B cell (primary cell): Measurements from ENCODE around the gene ECE1. TPM values are rescaled to one million over a fixed set of nuclear protein-coding genes. Genes with fewer than 3 reads are reported as not detected.

Experiments used
- ATAC-seq: fragments of 200-7000 bp; cut with Tn5 transposase; one replicate; pipeline ENCODE4 v1.10.0; 2021; ENCODE audit warnings: low read depth, mild to moderate bottlenecking, moderate number of reproducible peaks, moderate library complexity
- CTCF ChIA-PET: fragments of 350-600 bp; sonication (Branson Sonifier 250); formaldehyde crosslinking; loops from one replicate; lab custom pipeline; 2021; ENCODE audit warnings: antibody characterized with exemption, inconsistent platforms; lab: Charles Lee
- POLR2A ChIA-PET: fragments of 350-600 bp; sonication (Branson Sonifier 250); formaldehyde crosslinking; loops from one replicate; lab custom pipeline; 2021; ENCODE audit warnings: antibody characterized with exemption; lab: Charles Lee
- DNase-seq: peaks from one replicate; pipeline ENCODE4 v3.0.0; 2013
- H2AFZ ChIP-seq: 2 replicates; pipeline ENCODE4 v1.6.1; 2012; ENCODE audit warnings: mild to moderate bottlenecking, low read depth, low read length; ENCODE audit not compliant: insufficient read depth, poor library complexity, severe bottlenecking
- H3K27ac ChIP-seq, 2 donors: 1 replicate in 1 of 2; 2 replicates in 1 of 2; pipeline ENCODE4 v1.5.1; 2012 to 2013; ENCODE audit warnings: low read length in 2 of 2, mild to moderate bottlenecking in 2 of 2, moderate library complexity in 1 of 2
- H3K27me3 ChIP-seq, 4 experiments: fragments of 200-600 bp in 1 of 4; sonication (generic) in 1 of 4; replicated peaks in 1 of 4; 1 replicate in 2 of 4; 2 replicates in 2 of 4; pipeline versions ENCODE4 v1.6.1 to v1.7.0; 2013 to 2016; ENCODE audit warnings: low read length in 3 of 4, mild to moderate bottlenecking in 2 of 4, mixed read lengths in 1 of 4, moderate library complexity in 1 of 4; ENCODE audit not compliant: insufficient read depth in 4 of 4, control insufficient read depth in 3 of 4; ENCODE audit errors: control extremely low read depth in 1 of 4
- H3K36me3 ChIP-seq, 2 experiments: replicated peaks in 1 of 2; 1 replicate in 1 of 2; 2 replicates in 1 of 2; pipeline versions ENCODE4 v1.6.1 to v1.7.1; 2013; ENCODE audit warnings: low read length in 1 of 2; ENCODE audit not compliant: insufficient read depth in 2 of 2, control insufficient read depth in 1 of 2; ENCODE audit errors: control extremely low read depth in 1 of 2, extremely low read depth in 1 of 2
- H3K4me1 ChIP-seq, 2 donors: fragments of 200-600 bp in 1 of 2; sonication (generic) in 1 of 2; 1 replicate in 1 of 2; 2 replicates in 1 of 2; pipeline versions ENCODE4 v1.5.1 to v1.6.1; 2013 to 2017; ENCODE audit warnings: low read length in 2 of 2; ENCODE audit not compliant: control insufficient read depth in 2 of 2, insufficient read depth in 2 of 2
- H3K4me2 ChIP-seq: replicated peaks from 2 replicates; pipeline ENCODE3; 2012; ENCODE audit warnings: mild to moderate bottlenecking, low read depth, low read length; ENCODE audit not compliant: poor library complexity, severe bottlenecking
- H3K4me3 ChIP-seq, 5 experiments: fragments of 200-600 bp in 1 of 5; sonication (generic) in 1 of 5; 1 replicate in 3 of 5; 2 replicates in 2 of 5; pipeline versions ENCODE4 v1.5.1 to v1.7.0; 2011 to 2016; ENCODE audit warnings: low read length in 4 of 5, mild to moderate bottlenecking in 4 of 5, low read depth in 2 of 5, control low read depth in 1 of 5, moderate library complexity in 1 of 5; ENCODE audit not compliant: insufficient read depth in 1 of 5; ENCODE audit errors: control extremely low read depth in 1 of 5, extremely low read depth in 1 of 5
- H3K79me2 ChIP-seq: fragments of 200-600 bp; sonication (generic); one replicate; pipeline ENCODE4 v1.6.0; 2016; ENCODE audit warnings: low read length; ENCODE audit not compliant: control insufficient read depth, insufficient read depth
- H3K9ac ChIP-seq: fragments of 200-600 bp; sonication (generic); 2 replicates; pipeline ENCODE4 v1.6.1; 2017; ENCODE audit warnings: mild to moderate bottlenecking, low read length, moderate library complexity
- H3K9me3 ChIP-seq, 3 donors: one replicate each; pipeline versions ENCODE4 v1.6.1 to v1.7.1; 2013; ENCODE audit warnings: low read length in 2 of 3; ENCODE audit not compliant: control insufficient read depth in 2 of 3, insufficient read depth in 1 of 3; ENCODE audit errors: control extremely low read depth in 1 of 3
- H4K20me1 ChIP-seq: 2 replicates; pipeline ENCODE4 v1.6.0; 2012; ENCODE audit warnings: mild to moderate bottlenecking, low read length; ENCODE audit not compliant: insufficient read depth, control insufficient read depth, poor library complexity, severe bottlenecking
- H3K27ac Mint-ChIP-seq: one replicate; pipeline ENCODE4 v1.8.0; 2021; ENCODE audit warnings: mixed read lengths
- H3K27me3 Mint-ChIP-seq: one replicate; pipeline ENCODE4 v1.8.0; 2021; ENCODE audit warnings: mixed read lengths
- H3K4me1 Mint-ChIP-seq: one replicate; pipeline ENCODE4 v1.8.0; 2021; ENCODE audit warnings: mixed read lengths
- H3K4me3 Mint-ChIP-seq: one replicate; pipeline ENCODE4 v1.8.0; 2021; ENCODE audit warnings: mixed read lengths
- H3K9me3 Mint-ChIP-seq: one replicate; pipeline ENCODE4 v1.8.0; 2022; ENCODE audit warnings: mixed read lengths; ENCODE audit not compliant: insufficient read depth
- EZH2 ChIP-seq: IDR thresholded peaks from 2 replicates; pipeline ENCODE4 v1.6.1; 2012; ENCODE audit warnings: borderline replicate concordance, low read depth, mild to moderate bottlenecking, moderate library complexity, low read length; ENCODE audit not compliant: insufficient read depth, poor library complexity, severe bottlenecking
- WGBS: methylation state at CpG from one replicate; pipeline ENCODE4 v1.1.5; 2013; ENCODE audit warnings: missing lambda C conversion rate; ENCODE audit not compliant: insufficient coverage; 5-methylcytosine and 5-hydroxymethylcytosine counted together
- intact Hi-C: fragments of 100-400 bp; cut with micrococcal nuclease; formaldehyde crosslinking; loops from one replicate; pipeline ENCODE4 v1.10.0; 2022
- polyA plus RNA-seq: library from polyadenylated mRNA; depleted of rRNA; stranded (reverse); fragments of >200 nt; gene quantifications from 2 replicates; pipeline ENCODE4 v1.2.3, GENCODE V29; 2012
- total RNA-seq, 2 donors: library from RNA; stranded (reverse); fragments of 120-200 nt in 1 of 2; gene quantifications; 1 replicate in 1 of 2; 2 replicates in 1 of 2; pipeline versions ENCODE4 v1.2.3 to v1.2.4, GENCODE V29; 2013 to 2022
- TF ChIP-seq, protein P1 (sequence below): fragments of 200-600 bp; IDR thresholded peaks from one replicate; pipeline ENCODE4 v1.8.0; 2022; ENCODE audit warnings: antibody characterized with exemption, mild to moderate bottlenecking

ECE1 gene
- total and polyA plus RNA-seq, 2 donors (not counting 1 experiment from before 2014, with no cell fraction given) = 46.7 to 133 TPM

DNA sequence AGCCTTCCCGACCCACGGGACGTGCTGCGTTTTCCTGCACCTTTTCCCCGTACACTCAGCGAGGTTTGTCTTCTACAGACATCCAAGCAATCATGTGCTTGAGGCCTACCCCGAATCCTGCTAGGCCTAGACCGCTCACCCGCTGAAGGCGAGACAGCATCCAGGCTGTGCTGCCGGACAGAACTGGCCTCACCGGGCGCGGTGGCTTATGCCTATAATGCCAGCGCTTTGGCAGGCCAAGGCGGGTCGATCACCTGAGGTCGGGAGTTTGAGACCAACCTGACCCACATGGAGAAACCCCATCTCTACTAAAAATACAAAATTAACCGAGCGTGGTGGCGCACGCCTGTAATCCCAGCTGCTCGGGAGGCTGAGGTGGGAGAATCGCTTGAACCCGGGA lies 54.1 kb downstream of the ECE1 start:
- no peak overlapping the region for H3K4me2 ChIP-seq
- H4K20me1 ChIP-seq = peaks cover 4% of the 10 kb centered on the region
- intact Hi-C loops = no loop called here
- WGBS = 99% methylated on average over 19 of the region's 25 CpGs
- no peaks in the 10 kb centered on the region for H3K27me3 ChIP-seq
- POLR2A ChIA-PET = no interaction called here
- CTCF ChIA-PET = interaction anchor here (1.2 to 2.0 kb wide), 2 partner anchors 10 to 132 kb away, joined by 6 to 7 read pairs; no protein-coding TSS in a partner anchor
- no peak overlapping the region for H3K9ac ChIP-seq
- Mint-ChIP-seq H3K4me3 (no peak overlapping the region), H3K9me3 (no peaks in the 10 kb centered on the region), H3K27ac (no peak overlapping the region), H3K27me3 (no peaks in the 10 kb centered on the region), H3K4me1 (no peaks in the 10 kb centered on the region)
- H3K9me3 ChIP-seq = no peaks in the 10 kb centered on the region
- H2AFZ ChIP-seq = no peak overlapping the region
- H3K4me1 ChIP-seq = no peaks in the 10 kb centered on the region
- ATAC-seq (no peak), DNase-seq (no peak)
- H3K4me3 ChIP-seq = no peak overlapping the region
- H3K27ac ChIP-seq = no peak overlapping the region
- no peak for TF ChIP-seq EZH2
- TF ChIP-seq, protein P1, sequence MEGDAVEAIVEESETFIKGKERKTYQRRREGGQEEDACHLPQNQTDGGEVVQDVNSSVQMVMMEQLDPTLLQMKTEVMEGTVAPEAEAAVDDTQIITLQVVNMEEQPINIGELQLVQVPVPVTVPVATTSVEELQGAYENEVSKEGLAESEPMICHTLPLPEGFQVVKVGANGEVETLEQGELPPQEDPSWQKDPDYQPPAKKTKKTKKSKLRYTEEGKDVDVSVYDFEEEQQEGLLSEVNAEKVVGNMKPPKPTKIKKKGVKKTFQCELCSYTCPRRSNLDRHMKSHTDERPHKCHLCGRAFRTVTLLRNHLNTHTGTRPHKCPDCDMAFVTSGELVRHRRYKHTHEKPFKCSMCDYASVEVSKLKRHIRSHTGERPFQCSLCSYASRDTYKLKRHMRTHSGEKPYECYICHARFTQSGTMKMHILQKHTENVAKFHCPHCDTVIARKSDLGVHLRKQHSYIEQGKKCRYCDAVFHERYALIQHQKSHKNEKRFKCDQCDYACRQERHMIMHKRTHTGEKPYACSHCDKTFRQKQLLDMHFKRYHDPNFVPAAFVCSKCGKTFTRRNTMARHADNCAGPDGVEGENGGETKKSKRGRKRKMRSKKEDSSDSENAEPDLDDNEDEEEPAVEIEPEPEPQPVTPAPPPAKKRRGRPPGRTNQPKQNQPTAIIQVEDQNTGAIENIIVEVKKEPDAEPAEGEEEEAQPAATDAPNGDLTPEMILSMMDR = no peak
- H3K79me2 ChIP-seq = no peaks in the 10 kb centered on the region
- H3K36me3 ChIP-seq = peaks cover 6 to 72% of the 10 kb centered on the region in 2 experiments

DNA sequence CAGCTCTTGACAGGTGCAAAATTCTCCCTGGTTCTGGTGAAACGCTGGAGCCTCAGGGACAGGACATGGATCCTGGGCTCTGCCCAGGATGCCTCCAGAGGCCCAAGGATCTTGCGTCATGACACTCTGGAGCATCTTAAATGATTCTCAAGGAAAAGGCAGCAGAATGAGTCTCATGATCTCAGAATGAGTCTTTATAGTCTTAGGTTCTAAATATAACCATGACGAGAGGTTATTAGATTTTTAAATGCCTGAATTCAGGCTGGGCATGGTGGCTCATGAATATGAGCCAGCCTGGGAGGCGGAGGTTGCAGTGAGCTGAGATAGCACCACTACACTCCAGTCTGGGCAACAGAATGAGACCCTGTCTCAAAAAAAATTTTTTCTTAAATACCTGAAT lies 55.5 kb downstream of the ECE1 start:
- 92% methylated on average over 4 of the region's 4 CpGs for WGBS
- H4K20me1 ChIP-seq = peaks cover 4% of the 10 kb centered on the region
- no peak overlapping the region for H2AFZ ChIP-seq
- Mint-ChIP-seq H3K27ac (no peak overlapping the region), H3K9me3 (no peaks in the 10 kb centered on the region), H3K27me3 (no peaks in the 10 kb centered on the region), H3K4me3 (no peak overlapping the region), H3K4me1 (no peaks in the 10 kb centered on the region)
- H3K9ac ChIP-seq = no peak overlapping the region
- ChIA-PET POLR2A (interaction anchor here (0.6 kb wide), 1 partner anchor 89 kb away, joined by 3 read pairs; no protein-coding TSS in a partner anchor), CTCF (interaction anchor here (0.6 to 7.7 kb wide), 8 partner anchors 10 to 354 kb away, joined by 3 to 265 read pairs (median 18); no protein-coding TSS in a partner anchor)
- intact Hi-C loops = no loop called here
- H3K4me1 ChIP-seq = no peaks in the 10 kb centered on the region
- no peaks in the 10 kb centered on the region for H3K79me2 ChIP-seq
- no peak overlapping the region for H3K4me3 ChIP-seq
- H3K36me3 ChIP-seq = peaks cover 8 to 70% of the 10 kb centered on the region in 2 experiments
- H3K9me3 ChIP-seq = no peaks in the 10 kb centered on the region
- no peak overlapping the region for H3K4me2 ChIP-seq
- DNase-seq = no peak
- H3K27ac ChIP-seq = no peak overlapping the region
- H3K27me3 ChIP-seq = no peaks in the 10 kb centered on the region
- no peak for TF ChIP-seq EZH2
- TF ChIP-seq, protein P1 = no peak
- ATAC-seq = no peak
